HG03159 (cell line): ENCODE results near the gene DOLPP1.

Source experiments
- ATAC-seq: cut with Tn5 transposase; IDR thresholded peaks from one replicate; pipeline ENCODE4 v1.9.1; 2021; ENCODE audit warnings: mild to moderate bottlenecking, moderate library complexity; ENCODE audit not compliant: unreplicated experiment

Gene DOLPP1

GRCh38 chr9:129136446-129137035 is 55.6 kb downstream of the DOLPP1 start:
- ATAC-seq, result no peak

DNA sequence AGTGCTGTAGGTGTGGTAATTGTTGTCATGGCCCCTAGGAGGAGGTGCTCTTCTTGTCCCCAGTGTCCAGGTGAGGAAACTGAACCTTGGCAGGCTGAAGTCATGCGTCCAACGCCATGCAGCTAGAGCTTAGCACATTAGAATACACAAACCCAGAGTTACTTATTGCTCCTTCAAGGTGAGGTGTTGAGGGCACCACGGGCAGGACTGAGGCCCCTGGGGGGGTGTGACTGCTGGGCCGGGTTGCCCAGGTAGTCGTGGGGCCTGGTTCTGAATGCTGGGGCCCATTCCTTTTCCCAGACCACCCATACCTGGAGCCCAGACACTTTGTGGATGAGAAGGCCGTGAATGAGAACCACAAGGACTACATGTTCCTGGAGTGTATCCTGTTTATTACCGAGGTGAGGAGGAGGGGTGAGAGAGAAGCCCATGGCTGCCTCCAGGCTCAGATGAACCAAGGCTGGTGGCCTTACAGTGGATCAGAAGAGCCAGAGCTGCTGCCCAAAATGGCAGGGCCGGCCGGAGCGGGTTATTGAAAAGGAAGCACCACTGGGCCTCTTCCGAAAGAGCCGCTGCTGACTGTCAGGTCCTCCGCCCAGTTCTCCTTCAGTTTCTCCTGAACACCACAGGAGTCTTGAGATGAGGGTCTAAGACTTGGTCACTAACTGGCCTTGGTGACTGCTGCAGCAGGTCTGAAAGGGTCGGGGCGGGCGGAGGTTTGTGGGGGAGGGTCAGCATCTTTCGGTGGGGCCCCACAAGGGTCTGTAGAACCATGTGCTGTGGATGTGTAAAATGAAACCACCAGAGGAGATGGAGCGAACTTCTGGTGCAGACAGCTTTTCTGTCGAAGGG is 56.6 kb downstream of the DOLPP1 start:
- no peak for ATAC-seq

DNA sequence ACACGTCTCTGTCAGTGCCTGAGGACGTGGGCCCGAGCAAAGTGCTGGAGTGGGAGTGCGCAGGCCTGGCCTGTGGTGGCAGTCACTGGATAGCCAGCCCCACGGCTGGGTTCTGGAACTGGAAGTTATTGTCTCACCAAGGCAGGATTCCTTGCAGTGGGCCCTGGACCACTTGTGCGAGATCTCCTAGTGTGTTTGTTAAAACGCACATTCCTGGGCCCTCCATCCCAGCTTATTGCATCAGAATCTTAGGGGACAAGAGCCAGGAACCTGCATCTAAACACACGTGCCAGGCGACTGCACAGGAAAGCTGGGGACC is 57.2 kb downstream of the DOLPP1 start:
- no peak for ATAC-seq

DNA sequence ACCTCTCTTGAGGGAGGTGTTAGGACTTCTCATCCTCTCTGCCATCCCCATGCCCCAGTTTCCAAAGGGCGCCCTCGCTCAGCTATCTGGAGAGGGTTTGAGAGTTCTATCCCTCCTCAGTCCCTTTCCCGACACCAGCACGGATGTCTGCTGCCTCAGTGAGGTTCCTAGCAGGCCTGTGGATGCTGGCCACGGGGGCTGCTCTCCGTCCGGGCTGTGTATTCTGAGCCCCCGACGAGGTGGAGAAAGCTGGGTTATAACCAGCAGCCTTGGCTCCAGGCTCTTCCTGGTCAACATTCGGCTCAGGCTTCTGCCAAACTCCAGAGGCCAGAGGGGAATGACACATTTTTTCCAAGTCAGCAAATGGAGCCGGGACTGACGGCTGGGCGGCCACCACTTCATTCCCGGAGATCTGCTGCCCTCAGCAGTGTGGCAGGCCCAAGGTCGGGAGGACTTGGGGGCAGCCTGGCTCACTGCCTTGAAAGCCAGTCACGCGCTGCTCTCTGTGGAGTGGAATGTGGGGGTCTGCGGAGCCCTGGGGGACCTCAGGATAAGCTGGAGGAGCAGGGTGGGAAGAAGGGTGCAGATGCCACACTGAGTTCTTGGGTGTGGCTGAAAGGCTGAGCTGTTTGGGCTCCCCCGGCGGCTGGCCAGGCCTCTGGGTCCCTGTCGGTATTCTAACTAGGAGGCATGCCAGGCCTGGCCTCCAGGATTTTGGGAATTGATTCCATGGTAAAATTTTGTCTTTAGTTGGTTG is 57.7 kb downstream of the DOLPP1 start:
- ATAC-seq, result no peak

- ATAC-seq, result peak; percentile 10
Observed at GRCh38 chr9:129139233-129139992, 58.5 kb downstream of the DOLPP1 start.

GRCh38 chr9:129139993-129140396 is 59.1 kb downstream of the DOLPP1 start:
- ATAC-seq, result peak; percentile 60
